HL-60/S4 (cell line): ENCODE data around the gene HELT.
"Not testable (repeated sequence)": the region's sequence is repeated elsewhere in the genome, so short reads cannot be mapped to it uniquely, and the experiment has no call there.

ENCODE experiments used
- in situ Hi-C: fragments of 300-500 bp; cut with MboI; formaldehyde crosslinking; loops from 2 replicates; pipeline ENCODE4 v1.14.3; 2022; ENCODE audit warnings: low sequenced_read_pairs

HELT gene, protein sequence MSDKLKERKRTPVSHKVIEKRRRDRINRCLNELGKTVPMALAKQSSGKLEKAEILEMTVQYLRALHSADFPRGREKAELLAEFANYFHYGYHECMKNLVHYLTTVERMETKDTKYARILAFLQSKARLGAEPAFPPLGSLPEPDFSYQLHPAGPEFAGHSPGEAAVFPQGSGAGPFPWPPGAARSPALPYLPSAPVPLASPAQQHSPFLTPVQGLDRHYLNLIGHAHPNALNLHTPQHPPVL

DNA sequence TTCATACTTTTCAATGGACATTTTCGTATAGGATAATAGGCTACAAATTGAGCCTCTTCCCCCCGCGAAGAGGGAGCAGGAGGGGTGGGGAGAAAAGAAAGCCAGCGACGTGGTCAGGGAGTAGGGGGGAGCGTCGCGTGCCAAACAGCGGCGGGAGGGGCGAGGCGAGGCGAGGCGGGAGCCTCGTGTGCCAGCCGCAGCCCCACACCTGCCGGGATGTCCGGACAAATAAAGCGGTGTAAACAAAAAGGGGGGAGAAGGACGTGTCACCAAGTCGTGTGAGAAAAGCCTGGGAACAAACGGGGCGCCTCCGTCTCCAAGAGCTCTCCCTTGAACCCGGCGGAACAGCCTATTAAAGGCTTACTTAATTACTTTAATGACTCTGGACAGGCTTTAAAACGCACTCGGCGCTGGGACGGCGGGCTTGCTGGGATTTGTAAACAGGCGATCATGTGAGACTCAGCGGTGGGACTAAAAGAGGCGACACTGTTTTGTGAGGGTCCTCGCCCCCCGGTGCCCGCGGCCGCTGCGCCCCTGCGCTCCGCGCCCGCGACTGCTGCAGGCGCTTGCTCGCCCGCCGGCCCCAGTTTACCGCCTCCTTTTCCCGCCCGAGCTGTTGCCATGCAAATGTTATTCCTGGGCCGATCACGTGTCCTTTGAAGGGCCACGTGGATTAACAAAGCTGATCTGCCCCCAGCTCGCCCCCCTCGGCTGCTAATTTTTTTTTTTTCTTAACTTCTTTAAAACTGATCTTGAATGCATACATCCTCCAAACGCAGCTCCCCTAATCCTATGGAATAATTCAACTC lies at the start of gene HELT:
Gene HELT, plus strand, starts transcription at position 527 of the 809 bp plus-strand sequence. CDS start 439 bp downstream, outside the sequence.
- in situ Hi-C loops: no loop called here

- in situ Hi-C loops: no loop called here
These were observed 49.5 kb upstream of the HELT start for GRCh38 chr4:184968784-184969201.

DNA sequence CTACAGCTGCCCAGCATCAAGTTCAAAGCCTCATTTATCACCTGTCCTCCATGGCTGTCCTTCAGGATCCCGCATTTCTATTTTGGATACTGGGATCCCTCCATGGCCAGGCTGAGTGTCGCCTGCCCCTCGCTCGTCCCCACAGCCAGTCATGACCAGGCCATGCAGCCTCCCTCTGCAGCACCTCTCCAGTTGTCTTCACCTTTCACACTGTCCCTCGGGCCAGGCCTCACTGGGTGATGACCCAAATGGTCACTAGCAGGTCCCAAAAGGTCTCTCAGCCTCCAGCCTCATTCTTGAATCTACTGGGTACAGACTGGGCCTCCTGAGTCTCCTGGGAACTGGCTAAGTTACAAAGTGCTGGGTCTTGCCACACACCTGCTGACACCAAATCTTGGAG lies 48.7 kb upstream of the HELT start:
- in situ Hi-C loops: no loop called here

- in situ Hi-C loops: no loop called here
These were observed 45.3 kb upstream of the HELT start for GRCh38 chr4:184972991-184973390.

DNA sequence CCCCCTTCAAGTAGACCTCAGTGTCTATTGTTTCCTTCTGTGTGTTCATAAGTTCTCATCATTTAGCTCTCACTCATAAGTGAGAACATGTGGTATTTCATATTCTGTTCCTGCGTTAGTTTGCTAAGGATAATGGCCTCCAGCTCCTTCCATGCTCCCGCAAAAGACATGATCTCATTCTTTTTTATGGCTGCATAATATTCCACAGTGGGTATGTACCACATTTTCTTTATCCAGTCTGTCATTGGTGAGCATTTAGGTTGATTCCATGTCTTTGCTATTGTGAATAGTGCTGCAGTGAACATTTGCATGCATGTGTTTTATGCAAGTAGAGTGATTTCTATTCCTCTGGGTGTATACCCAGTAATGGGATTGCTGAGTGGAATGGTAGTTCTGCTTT lies 41.9 kb upstream of the HELT start:
- in situ Hi-C loops: not testable (repeated sequence)

GRCh38 chr4:184977747-184978146 lies 40.5 kb upstream of the HELT start:
- in situ Hi-C loops: no loop called here

DNA sequence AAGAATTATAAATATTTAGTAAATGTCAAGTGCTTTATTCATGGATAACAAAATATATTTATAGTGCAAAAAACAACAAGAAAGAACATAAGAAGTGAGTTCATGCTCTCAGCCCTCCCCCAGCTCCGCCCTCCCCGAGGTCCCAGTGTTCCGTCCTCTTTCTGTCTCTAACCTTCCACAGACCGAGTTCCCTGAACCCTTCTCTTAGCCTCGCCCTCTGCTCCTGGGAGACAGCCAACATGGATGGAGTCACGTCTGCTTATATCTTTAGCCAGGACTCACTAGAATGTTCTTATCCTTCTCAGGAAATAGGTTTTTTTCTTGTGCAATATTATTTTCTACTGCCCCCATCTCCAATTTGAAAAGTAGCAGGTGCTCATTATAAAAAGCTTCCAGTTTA lies 40.1 kb upstream of the HELT start:
- in situ Hi-C loops: no loop called here

GRCh38 chr4:184979461-184980124 lies 38.7 kb upstream of the HELT start:
- in situ Hi-C loops: loop anchor here (10.0 kb wide), 1 partner anchor 235 kb away; no protein-coding TSS in a partner anchor

GRCh38 chr4:184980261-184980660 lies 38.0 kb upstream of the HELT start:
- in situ Hi-C loops: loop anchor here (10.0 kb wide), 1 partner anchor 235 kb away; no protein-coding TSS in a partner anchor

GRCh38 chr4:184983672-184984356 lies 34.5 kb upstream of the HELT start:
- in situ Hi-C loops: loop anchor here (10.0 kb wide), 1 partner anchor 239 kb away; no protein-coding TSS in a partner anchor

- in situ Hi-C loops: loop anchor here (10.0 kb wide), 1 partner anchor 243 kb away; no protein-coding TSS in a partner anchor
These were observed 30.7 kb upstream of the HELT start for GRCh38 chr4:184987493-184988031.

DNA sequence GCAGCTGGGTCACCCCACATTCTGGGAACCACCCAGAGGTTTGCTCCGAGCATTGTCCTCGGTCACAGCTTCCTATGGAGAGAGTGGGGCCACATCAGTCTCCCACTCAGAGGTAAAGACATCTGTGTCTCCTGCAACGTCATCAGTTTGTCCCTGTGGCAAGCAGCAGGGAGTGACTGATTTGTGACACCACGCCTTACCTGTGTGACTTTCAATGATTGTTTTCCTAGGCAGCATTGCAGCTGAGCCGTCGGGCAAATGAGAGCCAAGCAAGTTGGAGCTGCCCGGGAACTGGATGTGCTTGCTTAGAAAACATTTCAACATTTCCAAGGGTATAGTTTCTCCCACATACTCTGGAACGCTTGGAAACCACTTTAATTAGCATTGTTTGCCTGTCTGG lies 29.7 kb upstream of the HELT start:
- in situ Hi-C loops: loop anchor here (10.0 kb wide), 1 partner anchor 244 kb away; no protein-coding TSS in a partner anchor

GRCh38 chr4:184989283-184989682 lies 29.0 kb upstream of the HELT start:
- in situ Hi-C loops: loop anchor here (10.0 kb wide), 1 partner anchor 244 kb away; no protein-coding TSS in a partner anchor

DNA sequence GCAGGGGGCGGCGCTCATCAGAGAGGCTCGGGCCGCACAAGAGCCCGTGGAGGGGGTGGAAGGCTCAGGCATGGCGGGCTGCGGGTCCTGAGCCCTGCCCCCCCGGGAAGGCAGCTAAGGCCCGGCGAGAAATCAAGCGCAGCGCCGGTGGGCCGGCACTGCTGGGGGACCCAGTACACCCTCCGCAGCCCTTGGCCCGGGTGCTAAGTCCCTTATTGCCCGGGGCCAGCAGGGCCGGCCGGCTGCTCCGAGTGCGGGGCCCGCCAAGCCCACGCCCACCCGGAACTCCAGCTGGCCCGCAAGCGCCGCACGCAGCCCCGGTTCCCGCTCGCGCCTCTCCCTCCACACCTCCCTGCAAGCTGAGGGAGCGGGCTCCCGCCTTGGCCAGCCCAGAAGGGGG lies 28.2 kb upstream of the HELT start:
- in situ Hi-C loops: not testable (repeated sequence)

DNA sequence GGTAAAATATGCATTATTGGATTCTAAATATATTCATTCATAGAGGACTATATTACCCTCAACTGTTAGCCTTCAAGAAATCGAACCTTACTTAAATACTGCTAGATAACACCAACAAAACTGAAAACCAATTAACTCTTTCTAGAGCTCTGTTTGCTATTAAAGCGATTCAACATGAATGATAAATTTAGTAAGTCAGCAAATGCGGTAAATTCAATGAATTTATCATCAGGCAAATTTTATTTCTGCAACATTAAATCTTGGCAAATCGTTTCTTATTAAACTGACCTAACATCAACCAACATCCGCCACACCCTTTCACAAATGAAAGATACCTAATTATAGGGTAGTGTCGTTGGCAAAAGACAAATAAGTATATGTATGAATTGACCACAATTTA lies 26.4 kb upstream of the HELT start:
- in situ Hi-C loops: no loop called here

- in situ Hi-C loops: no loop called here
These were observed 25.9 kb upstream of the HELT start for GRCh38 chr4:184992422-184992821.

GRCh38 chr4:184993247-184993646 lies 25.0 kb upstream of the HELT start:
- in situ Hi-C loops: no loop called here

DNA sequence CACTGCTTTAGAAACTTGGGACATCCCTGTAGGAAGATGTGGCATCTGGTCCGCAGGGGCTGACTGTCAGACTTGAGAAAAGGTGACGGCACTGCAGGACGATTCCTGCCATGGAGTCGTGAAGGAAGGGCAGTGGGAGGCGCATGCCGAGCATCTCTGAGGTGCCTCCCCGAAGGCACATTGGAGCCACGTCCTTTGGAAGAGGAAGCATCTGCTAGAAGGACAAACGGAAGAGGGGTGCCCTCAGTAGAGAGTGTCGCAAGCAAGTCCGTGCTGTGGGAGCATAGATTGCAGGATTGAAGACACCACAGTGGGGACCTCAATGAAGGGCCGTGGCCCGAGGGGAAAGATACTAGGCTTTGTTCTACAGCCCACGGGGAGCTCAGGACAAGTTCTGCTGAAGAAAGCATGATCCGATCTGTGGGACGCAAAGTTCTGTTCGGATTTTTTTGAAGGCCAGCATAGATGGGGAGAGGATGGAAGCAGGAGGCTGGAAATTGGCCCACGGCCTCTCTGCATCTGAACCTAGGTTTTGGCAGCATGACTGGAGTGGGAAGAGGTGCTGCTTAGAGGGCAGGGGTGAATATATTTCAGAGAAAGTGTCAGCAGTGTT lies 24.2 kb upstream of the HELT start:
- in situ Hi-C loops: no loop called here

DNA sequence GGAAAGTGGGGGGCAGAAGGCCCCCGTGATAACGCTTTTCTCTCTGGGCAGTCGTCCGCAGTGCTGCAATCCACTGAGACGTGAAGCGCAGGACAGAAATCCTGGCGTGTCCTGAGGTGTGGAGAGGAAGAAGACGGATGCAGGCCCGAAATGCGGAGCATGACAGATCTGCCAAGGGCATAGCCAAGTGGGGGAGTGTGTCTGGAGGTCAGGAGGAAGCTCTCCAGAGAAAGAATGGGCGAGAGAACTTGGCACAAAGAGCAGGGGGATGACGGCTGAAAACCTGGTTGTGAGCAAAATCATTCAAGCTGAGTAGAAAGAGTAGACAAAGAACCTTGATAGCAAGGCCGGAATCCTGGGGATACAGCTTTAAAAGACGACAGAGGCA lies 23.7 kb upstream of the HELT start:
- in situ Hi-C loops: no loop called here

- in situ Hi-C loops: not testable (repeated sequence)
These were observed 20.6 kb upstream of the HELT start for GRCh38 chr4:184997656-184998055.
